HCT116 (cell line): ENCODE measurements around the gene PITPNC1. TPM values are rescaled to one million over a fixed set of nuclear protein-coding genes. Genes with fewer than 3 reads are reported as not detected.

Experiments
- ATAC-seq: fragments of 200-7000 bp; cut with Tn5 transposase; 2 replicates; pipeline ENCODE4 v1.9.1; 2020; ENCODE audit warnings: mild to moderate bottlenecking, moderate library complexity
- BruUV-seq: library from RNA; stranded (reverse); fragments of 400-500 nt; replicated peaks from 2 replicates; lab custom pipeline; 2021; lab: Mats Ljungman, UMichigan
- CTCF ChIA-PET: fragments of 300-600 bp; sonication (Branson Sonifier 250); formaldehyde crosslinking; loops from one replicate; lab custom pipeline; 2021; ENCODE audit warnings: antibody characterized with exemption; lab: Charles Lee
- POLR2A ChIA-PET: fragments of 300-600, 350-600 bp; sonication (Branson Sonifier 250); formaldehyde crosslinking; loops from one replicate; lab custom pipeline; 2021; ENCODE audit warnings: antibody characterized with exemption; lab: Charles Lee
- RAD21 ChIA-PET, 2 experiments: fragments of 300-600 bp; sonication (Branson Sonifier 250); formaldehyde crosslinking; loops; one replicate each; lab custom pipeline; 2023; ENCODE audit warnings: low total read pairs in 2 of 2; ENCODE audit not compliant: uncharacterized antibody in 2 of 2, unreplicated experiment in 2 of 2, low non-redundant PET in 1 of 2; lab: Charles Lee
- DNase-seq: peaks from one replicate; pipeline ENCODE4 v3.0.0-alpha.2; 2010; ENCODE audit warnings: low read depth, low spot score
- H2AFZ ChIP-seq: fragments of 200-600 bp; shearing (Covaris generic), sonication (generic); 2 replicates; pipeline ENCODE4 v1.6.1; 2017; ENCODE audit warnings: low read depth, mixed run types, mixed read lengths, antibody characterized with exemption, low read length; ENCODE audit not compliant: poor library complexity, severe bottlenecking
- H3K27ac ChIP-seq: 2 replicates; pipeline ENCODE4 v1.5.1; 2012; ENCODE audit warnings: low read depth, low read length
- H3K27me3 ChIP-seq: fragments of 200-600 bp; sonication (generic); 2 replicates; pipeline ENCODE4 v1.6.1; 2016; ENCODE audit warnings: mixed run types, low read length, mixed read lengths; ENCODE audit not compliant: insufficient read depth
- H3K36me3 ChIP-seq, 2 experiments: fragments of 200-500 bp in 1 of 2; fragments of 200-600 bp in 1 of 2; sonication (Bioruptor generic) in 1 of 2; sonication (generic) in 1 of 2; 2 replicates each; pipeline versions ENCODE4 v1.5.1 to v1.6.1; 2014 to 2016; ENCODE audit warnings: low read length in 2 of 2, inconsistent platforms in 1 of 2, mixed read lengths in 1 of 2, mixed run types in 1 of 2; ENCODE audit not compliant: insufficient read depth in 2 of 2, control insufficient read depth in 1 of 2
- H3K4me1 ChIP-seq, 2 experiments: fragments of 200-600 bp in 1 of 2; sonication (generic) in 1 of 2; 2 replicates each; pipeline versions ENCODE4 v1.5.1 to v1.6.1; 2012 to 2017; ENCODE audit warnings: low read length in 2 of 2, inconsistent platforms in 1 of 2, mild to moderate bottlenecking in 1 of 2, mixed read lengths in 1 of 2, mixed run types in 1 of 2, moderate library complexity in 1 of 2; ENCODE audit not compliant: insufficient read depth in 2 of 2, control insufficient read depth in 1 of 2
- H3K4me2 ChIP-seq: fragments of 200-600 bp; sonication (generic); 2 replicates; pipeline ENCODE4 v1.6.1; 2017; ENCODE audit warnings: mixed run types, low read length, mixed read lengths
- H3K4me3 ChIP-seq, 2 experiments: fragments of 200-600 bp in 1 of 2; sonication (generic) in 1 of 2; replicated peaks in 1 of 2; 2 replicates each; pipeline ENCODE4 v1.5.1; 2011 to 2016; ENCODE audit warnings: low read length in 2 of 2, control low read depth in 1 of 2, low read depth in 1 of 2, mild to moderate bottlenecking in 1 of 2, mixed read lengths in 1 of 2, mixed run types in 1 of 2
- H3K79me2 ChIP-seq: fragments of 200-600 bp; sonication (generic); 2 replicates; pipeline ENCODE4 v1.6.1; 2017; ENCODE audit warnings: mild to moderate bottlenecking, mixed run types, low read length, moderate library complexity, mixed read lengths; ENCODE audit not compliant: insufficient read depth
- H3K9ac ChIP-seq: fragments of 200-600 bp; sonication (generic); 2 replicates; pipeline ENCODE4 v1.6.1; 2016; ENCODE audit warnings: low read length, mixed read lengths
- H3K9me2 ChIP-seq: fragments of 200-600 bp; sonication (generic), shearing (Covaris generic); 2 replicates; pipeline ENCODE4 v1.6.1; 2017; ENCODE audit warnings: mixed run types, mild to moderate bottlenecking, moderate library complexity; ENCODE audit not compliant: insufficient read depth
- H3K9me3 ChIP-seq, 2 experiments: fragments of 200-500 bp in 1 of 2; fragments of 200-600 bp in 1 of 2; sonication (Bioruptor generic) in 1 of 2; sonication (generic) in 1 of 2; 2 replicates each; pipeline ENCODE4 v1.6.1; 2014 to 2017; ENCODE audit warnings: low read length in 2 of 2, mixed read lengths in 2 of 2, inconsistent platforms in 1 of 2, low read depth in 1 of 2, mild to moderate bottlenecking in 1 of 2, mixed run types in 1 of 2, moderate library complexity in 1 of 2; ENCODE audit not compliant: control insufficient read depth in 1 of 2, insufficient read depth in 1 of 2
- H4K20me1 ChIP-seq: fragments of 200-600 bp; sonication (generic), shearing (Covaris generic); 2 replicates; pipeline ENCODE4 v1.6.1; 2017; ENCODE audit warnings: mixed run types, mild to moderate bottlenecking, moderate library complexity; ENCODE audit not compliant: insufficient read depth
- CBX3 ChIP-seq: IDR thresholded peaks from 2 replicates; pipeline ENCODE4 v1.6.1; 2012; ENCODE audit warnings: low read depth
- CEBPB ChIP-seq: IDR thresholded peaks from 2 replicates; pipeline ENCODE4 v1.6.1; 2012; ENCODE audit warnings: low read depth
- EGR1 ChIP-seq: IDR thresholded peaks from 2 replicates; pipeline ENCODE4 v1.6.1; 2012; ENCODE audit warnings: low read depth
- EZH2 ChIP-seq: fragments of 200-600 bp; sonication (generic); IDR thresholded peaks from 2 replicates; pipeline ENCODE4 v1.6.1; 2017; ENCODE audit warnings: antibody characterized with exemption, mixed run types
- FOSL1 ChIP-seq: IDR thresholded peaks from 2 replicates; pipeline ENCODE4 v1.6.1; 2012; ENCODE audit warnings: low read depth
- JUND ChIP-seq: IDR thresholded peaks from 2 replicates; pipeline ENCODE4 v1.6.1; 2012
- POLR2A ChIP-seq: IDR thresholded peaks from 2 replicates; pipeline ENCODE4 v1.7.0; 2011; ENCODE audit warnings: borderline replicate concordance; ENCODE audit not compliant: insufficient read depth, insufficient read length; ENCODE audit errors: extremely low read depth
- POLR2AphosphoS5 ChIP-seq: IDR thresholded peaks from 2 replicates; pipeline ENCODE4 v1.6.1; 2011; ENCODE audit warnings: mild to moderate bottlenecking, low read depth, low read length, moderate library complexity
- RAD21 ChIP-seq: IDR thresholded peaks from 2 replicates; pipeline ENCODE4 v1.6.1; 2012; ENCODE audit warnings: low read depth, mild to moderate bottlenecking
- SIN3A ChIP-seq: IDR thresholded peaks from 2 replicates; pipeline ENCODE4 v1.6.1; 2012; ENCODE audit warnings: low read depth
- SP1 ChIP-seq: IDR thresholded peaks from 2 replicates; pipeline ENCODE4 v1.6.1; 2012; ENCODE audit warnings: low read depth
- SRF ChIP-seq: IDR thresholded peaks from 2 replicates; pipeline ENCODE4 v1.6.1; 2012; ENCODE audit warnings: low read depth
- TCF7L2 ChIP-seq: IDR thresholded peaks from 2 replicates; pipeline ENCODE4 v1.7.0; 2011; ENCODE audit warnings: borderline replicate concordance, inconsistent platforms; ENCODE audit not compliant: insufficient read depth, insufficient read length; ENCODE audit errors: extremely low read depth
- YY1 ChIP-seq: IDR thresholded peaks from 2 replicates; pipeline ENCODE4 v1.6.1; 2011; ENCODE audit warnings: low read length, low read depth, moderate library complexity, mild to moderate bottlenecking; ENCODE audit not compliant: insufficient replicate concordance; ENCODE audit errors: extremely low read depth
- ZFX ChIP-seq: fragments of 450-650 bp; IDR thresholded peaks from 2 replicates; pipeline ENCODE4 v1.6.1; 2017
- ZNF274 ChIP-seq: fragments of 200-500 bp; sonication (Bioruptor generic); IDR thresholded peaks from 2 replicates; pipeline ENCODE4 v1.6.1; 2014; ENCODE audit warnings: mild to moderate bottlenecking, low read depth, low read length, inconsistent platforms
- intact Hi-C: fragments of 100-400 bp; cut with micrococcal nuclease; formaldehyde crosslinking; loops from 2 replicates; pipeline ENCODE4 v1.10.0; 2022
- total RNA-seq: library from RNA; stranded (reverse); gene quantifications from one replicate; pipeline ENCODE4 v1.2.1, GENCODE V29; 2021; ENCODE audit not compliant: unreplicated experiment
- TF ChIP-seq, protein P1 (sequence below): IDR thresholded peaks from 2 replicates; pipeline ENCODE4 v1.6.1; 2012
- TF ChIP-seq, protein P2 (sequence below): IDR thresholded peaks from 2 replicates; pipeline ENCODE4 v1.6.1; 2012; ENCODE audit warnings: low read depth
- TF ChIP-seq, protein P3 (sequence below), 3 experiments: fragments of 200-600 bp in 1 of 3; sonication (generic) in 1 of 3; IDR thresholded peaks in 2 of 3; conservative IDR thresholded peaks in 1 of 3; 2 replicates each; pipeline ENCODE4 v1.5.1; 2012 to 2017; ENCODE audit warnings: low read depth in 2 of 3, low read length in 2 of 3, antibody characterized with exemption in 1 of 3, borderline replicate concordance in 1 of 3, control low read depth in 1 of 3, mild to moderate bottlenecking in 1 of 3, mixed read lengths in 1 of 3, mixed run types in 1 of 3, moderate library complexity in 1 of 3; ENCODE audit not compliant: insufficient read depth in 1 of 3
- TF ChIP-seq, protein P4 (sequence below): IDR thresholded peaks from 2 replicates; pipeline ENCODE4 v1.6.1; 2012

The PITPNC1 gene
- total RNA-seq, 1 experiment from 2014 or later, result 41.9 TPM

DNA sequence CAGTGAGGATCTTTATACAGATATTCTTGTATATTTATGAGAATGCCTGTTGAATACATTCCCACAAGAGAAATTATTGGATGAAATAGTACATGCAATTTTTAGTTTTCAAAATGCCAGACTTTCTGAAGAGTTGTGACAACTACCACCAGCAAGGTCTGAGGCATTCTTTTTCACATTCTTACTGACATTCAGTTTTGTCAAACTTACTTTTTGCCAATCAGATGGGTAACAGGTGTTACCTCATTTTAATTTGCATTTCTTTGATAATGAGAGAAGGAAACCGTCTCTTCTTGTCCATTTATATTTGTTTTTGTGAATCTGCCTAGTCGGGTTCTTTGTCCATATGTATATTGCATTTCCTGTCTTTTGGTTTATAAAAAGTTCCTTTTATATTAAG is 364.9 kb downstream of the PITPNC1 start:
- TF ChIP-seq JUND (no peak), SP1 (no peak), ZFX (no peak), YY1 (no peak), SIN3A (no peak), RAD21 (no peak), EZH2 (no peak), POLR2A (no peak), POLR2AphosphoS5 (no peak), CBX3 (no peak), EGR1 (no peak), FOSL1 (no peak), TCF7L2 (no peak), CEBPB (no peak), SRF (no peak), ZNF274 (no peak)
- TF ChIP-seq, protein P1, sequence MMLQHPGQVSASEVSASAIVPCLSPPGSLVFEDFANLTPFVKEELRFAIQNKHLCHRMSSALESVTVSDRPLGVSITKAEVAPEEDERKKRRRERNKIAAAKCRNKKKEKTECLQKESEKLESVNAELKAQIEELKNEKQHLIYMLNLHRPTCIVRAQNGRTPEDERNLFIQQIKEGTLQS, result no peak
- TF ChIP-seq, protein P2, sequence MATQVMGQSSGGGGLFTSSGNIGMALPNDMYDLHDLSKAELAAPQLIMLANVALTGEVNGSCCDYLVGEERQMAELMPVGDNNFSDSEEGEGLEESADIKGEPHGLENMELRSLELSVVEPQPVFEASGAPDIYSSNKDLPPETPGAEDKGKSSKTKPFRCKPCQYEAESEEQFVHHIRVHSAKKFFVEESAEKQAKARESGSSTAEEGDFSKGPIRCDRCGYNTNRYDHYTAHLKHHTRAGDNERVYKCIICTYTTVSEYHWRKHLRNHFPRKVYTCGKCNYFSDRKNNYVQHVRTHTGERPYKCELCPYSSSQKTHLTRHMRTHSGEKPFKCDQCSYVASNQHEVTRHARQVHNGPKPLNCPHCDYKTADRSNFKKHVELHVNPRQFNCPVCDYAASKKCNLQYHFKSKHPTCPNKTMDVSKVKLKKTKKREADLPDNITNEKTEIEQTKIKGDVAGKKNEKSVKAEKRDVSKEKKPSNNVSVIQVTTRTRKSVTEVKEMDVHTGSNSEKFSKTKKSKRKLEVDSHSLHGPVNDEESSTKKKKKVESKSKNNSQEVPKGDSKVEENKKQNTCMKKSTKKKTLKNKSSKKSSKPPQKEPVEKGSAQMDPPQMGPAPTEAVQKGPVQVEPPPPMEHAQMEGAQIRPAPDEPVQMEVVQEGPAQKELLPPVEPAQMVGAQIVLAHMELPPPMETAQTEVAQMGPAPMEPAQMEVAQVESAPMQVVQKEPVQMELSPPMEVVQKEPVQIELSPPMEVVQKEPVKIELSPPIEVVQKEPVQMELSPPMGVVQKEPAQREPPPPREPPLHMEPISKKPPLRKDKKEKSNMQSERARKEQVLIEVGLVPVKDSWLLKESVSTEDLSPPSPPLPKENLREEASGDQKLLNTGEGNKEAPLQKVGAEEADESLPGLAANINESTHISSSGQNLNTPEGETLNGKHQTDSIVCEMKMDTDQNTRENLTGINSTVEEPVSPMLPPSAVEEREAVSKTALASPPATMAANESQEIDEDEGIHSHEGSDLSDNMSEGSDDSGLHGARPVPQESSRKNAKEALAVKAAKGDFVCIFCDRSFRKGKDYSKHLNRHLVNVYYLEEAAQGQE, result no peak
- TF ChIP-seq, protein P3, sequence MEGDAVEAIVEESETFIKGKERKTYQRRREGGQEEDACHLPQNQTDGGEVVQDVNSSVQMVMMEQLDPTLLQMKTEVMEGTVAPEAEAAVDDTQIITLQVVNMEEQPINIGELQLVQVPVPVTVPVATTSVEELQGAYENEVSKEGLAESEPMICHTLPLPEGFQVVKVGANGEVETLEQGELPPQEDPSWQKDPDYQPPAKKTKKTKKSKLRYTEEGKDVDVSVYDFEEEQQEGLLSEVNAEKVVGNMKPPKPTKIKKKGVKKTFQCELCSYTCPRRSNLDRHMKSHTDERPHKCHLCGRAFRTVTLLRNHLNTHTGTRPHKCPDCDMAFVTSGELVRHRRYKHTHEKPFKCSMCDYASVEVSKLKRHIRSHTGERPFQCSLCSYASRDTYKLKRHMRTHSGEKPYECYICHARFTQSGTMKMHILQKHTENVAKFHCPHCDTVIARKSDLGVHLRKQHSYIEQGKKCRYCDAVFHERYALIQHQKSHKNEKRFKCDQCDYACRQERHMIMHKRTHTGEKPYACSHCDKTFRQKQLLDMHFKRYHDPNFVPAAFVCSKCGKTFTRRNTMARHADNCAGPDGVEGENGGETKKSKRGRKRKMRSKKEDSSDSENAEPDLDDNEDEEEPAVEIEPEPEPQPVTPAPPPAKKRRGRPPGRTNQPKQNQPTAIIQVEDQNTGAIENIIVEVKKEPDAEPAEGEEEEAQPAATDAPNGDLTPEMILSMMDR (IDR thresholded peaks at IDR 0.05 in 2 of 3, conservative IDR thresholded peaks at IDR 0.05 in 1 of 3; ENCODE audit: borderline replicate concordance in 1 of 3, insufficient read depth in 1 of 3, low read depth in 2 of 3, low read length in 2 of 3), result no peak
- TF ChIP-seq, protein P4, sequence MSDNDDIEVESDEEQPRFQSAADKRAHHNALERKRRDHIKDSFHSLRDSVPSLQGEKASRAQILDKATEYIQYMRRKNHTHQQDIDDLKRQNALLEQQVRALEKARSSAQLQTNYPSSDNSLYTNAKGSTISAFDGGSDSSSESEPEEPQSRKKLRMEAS, result no peak
- POLR2A ChIA-PET, result no interaction called here
- Histone ChIP-seq H4K20me1 (0 out of 2 replicates have a peak, but pooled peaks cover 3% of the 10 kb centered on the region), H2AFZ (no peak overlapping the region), H3K36me3 (peaks cover 53 to 68% of the 10 kb centered on the region in 2 experiments), H3K4me3 (no peak overlapping the region), H3K9me3 (no peaks in the 10 kb centered on the region), H3K9me2 (no peaks in the 10 kb centered on the region), H3K27ac (no peak overlapping the region), H3K79me2 (0 out of 2 replicates have a peak, but pooled peaks cover 13% of the 10 kb centered on the region), H3K4me1 (no peaks in the 10 kb centered on the region), H3K27me3 (no peaks in the 10 kb centered on the region), H3K9ac (no peak overlapping the region), H3K4me2 (no peak overlapping the region)
- RAD21 ChIA-PET, result no interaction called here
- intact Hi-C loops, result no loop called here
- no TSS peak for BruUV-seq
- no peak for ATAC-seq
- CTCF ChIA-PET, result no interaction called here
- DNase-seq, result no peak
